Transverse colon (tissue), 4 donors: ENCODE data around the gene REST. TPM values are rescaled to one million over a fixed set of nuclear protein-coding genes. Genes with fewer than 3 reads are reported as not detected.
"Not testable (repeated sequence)": the region's sequence is repeated elsewhere in the genome, so short reads cannot be mapped to it uniquely, and the experiment has no call there.

ENCODE experiments used
- DNase-seq: peaks from one replicate; pipeline ENCODE4 v3.0.0-alpha.2; 2019
- H3K27ac ChIP-seq, 4 donors: fragments of 200-600 bp; sonication (generic); 2 replicates each; pipeline ENCODE4 v1.5.1; 2016 to 2018; ENCODE audit warnings: inconsistent platforms in 4 of 4
- H3K27me3 ChIP-seq: fragments of 200-600 bp; sonication (generic); 2 replicates; pipeline ENCODE4 v1.5.1; 2017; ENCODE audit warnings: inconsistent platforms
- H3K36me3 ChIP-seq, 4 donors: fragments of 200-600 bp; sonication (generic); 2 replicates each; pipeline ENCODE4 v1.5.1; 2017 to 2019; ENCODE audit warnings: inconsistent platforms in 4 of 4
- H3K4me1 ChIP-seq, 4 donors: fragments of 200-600 bp; sonication (generic); 2 replicates each; pipeline ENCODE4 v1.5.1; 2017 to 2020; ENCODE audit warnings: inconsistent platforms in 4 of 4
- H3K4me3 ChIP-seq, 4 donors: fragments of 200-600 bp; sonication (generic); 1 replicate in 1 of 4; 2 replicates in 3 of 4; pipeline versions ENCODE4 v1.5.1 to v1.6.1; 2017 to 2019; ENCODE audit warnings: inconsistent platforms in 4 of 4
- H3K9me3 ChIP-seq, 2 donors: fragments of 200-600 bp; sonication (generic); 2 replicates each; pipeline ENCODE4 v1.5.1; 2017 to 2019; ENCODE audit warnings: inconsistent platforms in 2 of 2
- EP300 ChIP-seq: sonication (generic); formaldehyde crosslinking; IDR thresholded peaks from one replicate; pipeline ENCODE4 v1.6.1; 2017; ENCODE audit warnings: antibody characterized with exemption, low read depth
- POLR2A ChIP-seq: fragments of 450-650 bp; IDR thresholded peaks from one replicate; pipeline ENCODE4 v1.6.1; 2016; ENCODE audit warnings: antibody characterized with exemption, mild to moderate bottlenecking, moderate library complexity
- POLR2AphosphoS5 ChIP-seq, 3 donors: sonication (generic); formaldehyde crosslinking; IDR thresholded peaks; one replicate each; pipeline ENCODE4 v1.6.1; 2016; ENCODE audit warnings: antibody characterized with exemption in 3 of 3
- WGBS, 2 donors: methylation state at CpG; one replicate each; pipeline ENCODE4 v1.1.5; 2018; ENCODE audit warnings: low coverage in 1 of 2; 5-methylcytosine and 5-hydroxymethylcytosine counted together
- in situ Hi-C, 4 donors: fragments of 200-750 bp; cut with MboI; loops; one replicate each; pipeline versions ENCODE4 v1.15.0 to v1.15.1; 2017; ENCODE audit warnings: low sequenced_read_pairs in 3 of 4, low pct_ligation_motif_present in 1 of 4, low pct_unique_long_range_greater_than_20kb in 1 of 4
- intact Hi-C: fragments of 100-400 bp; cut with DNase I; formaldehyde crosslinking; loops from one replicate; pipeline ENCODE4 v1.15.1; 2023; ENCODE audit warnings: low total_unique reads
- total RNA-seq, 4 donors: library from RNA; depleted of rRNA; stranded (reverse); fragments of >200 nt; gene quantifications; one replicate each; pipeline ENCODE4 v1.1.0, GENCODE V29; 2016
- TF ChIP-seq, protein P1 (sequence below), 5 experiments: fragments of 200-600 bp in 3 of 5; fragments of 450-650 bp in 2 of 5; sonication (generic) in 3 of 5; IDR thresholded peaks; 1 replicate in 2 of 5; 2 replicates in 3 of 5; pipeline ENCODE4 v1.5.1; 2016 to 2017; ENCODE audit warnings: antibody characterized with exemption in 5 of 5, inconsistent platforms in 3 of 5, mild to moderate bottlenecking in 2 of 5, moderate library complexity in 1 of 5

REST gene
- total RNA-seq, 4 donors from 2014 or later = 18.7 to 47.8 (median 27.1) TPM

DNA sequence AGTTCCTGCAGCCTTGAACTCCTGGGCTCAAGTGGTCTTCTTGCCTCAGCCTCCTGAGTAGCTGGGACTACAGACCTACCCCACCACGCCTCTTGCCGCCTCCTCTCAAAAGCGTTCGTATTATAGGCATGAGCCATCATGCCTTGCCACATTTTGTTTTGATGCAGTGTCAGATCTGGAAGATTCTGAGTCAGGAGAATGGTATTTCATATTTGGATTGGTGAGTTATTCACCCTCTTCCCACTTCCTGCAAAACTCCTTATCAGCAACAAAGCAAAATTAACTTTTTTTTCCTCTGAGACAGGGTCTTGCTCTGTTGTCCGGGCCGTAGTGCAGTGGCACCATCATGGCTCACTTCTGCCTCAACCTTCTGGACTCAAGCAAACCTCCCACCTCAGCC is 29.6 kb downstream of the REST start:
- DNase-seq = no peak
- in situ Hi-C loops (no loop called here), intact Hi-C loops (no loop called here)
- 75 to 87% methylated on average over 4 to 6 of the region's 6 CpGs for WGBS, 2 donors
- no peaks in the 10 kb centered on the region for H3K27me3 ChIP-seq
- H3K36me3 ChIP-seq = peaks cover 0 to 14% (median 2%) of the 10 kb centered on the region in 4 donors
- no peaks in the 10 kb centered on the region for H3K9me3 ChIP-seq
- H3K4me3 ChIP-seq = no peak overlapping the region
- TF ChIP-seq POLR2AphosphoS5 (IDR thresholded peaks at IDR 0.05) = no peak
- no peak for TF ChIP-seq EP300
- TF ChIP-seq POLR2A = no peak
- TF ChIP-seq, protein P1, sequence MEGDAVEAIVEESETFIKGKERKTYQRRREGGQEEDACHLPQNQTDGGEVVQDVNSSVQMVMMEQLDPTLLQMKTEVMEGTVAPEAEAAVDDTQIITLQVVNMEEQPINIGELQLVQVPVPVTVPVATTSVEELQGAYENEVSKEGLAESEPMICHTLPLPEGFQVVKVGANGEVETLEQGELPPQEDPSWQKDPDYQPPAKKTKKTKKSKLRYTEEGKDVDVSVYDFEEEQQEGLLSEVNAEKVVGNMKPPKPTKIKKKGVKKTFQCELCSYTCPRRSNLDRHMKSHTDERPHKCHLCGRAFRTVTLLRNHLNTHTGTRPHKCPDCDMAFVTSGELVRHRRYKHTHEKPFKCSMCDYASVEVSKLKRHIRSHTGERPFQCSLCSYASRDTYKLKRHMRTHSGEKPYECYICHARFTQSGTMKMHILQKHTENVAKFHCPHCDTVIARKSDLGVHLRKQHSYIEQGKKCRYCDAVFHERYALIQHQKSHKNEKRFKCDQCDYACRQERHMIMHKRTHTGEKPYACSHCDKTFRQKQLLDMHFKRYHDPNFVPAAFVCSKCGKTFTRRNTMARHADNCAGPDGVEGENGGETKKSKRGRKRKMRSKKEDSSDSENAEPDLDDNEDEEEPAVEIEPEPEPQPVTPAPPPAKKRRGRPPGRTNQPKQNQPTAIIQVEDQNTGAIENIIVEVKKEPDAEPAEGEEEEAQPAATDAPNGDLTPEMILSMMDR (IDR thresholded peaks at IDR 0.05) = no peak
- no peak overlapping the region for H3K27ac ChIP-seq
- no peaks in the 10 kb centered on the region for H3K4me1 ChIP-seq

GRCh38 chr4:56939826-56940225 is 32.1 kb downstream of the REST start:
- H3K4me1 ChIP-seq, H3K4me3 ChIP-seq, intact Hi-C loops, H3K27me3 ChIP-seq, H3K9me3 ChIP-seq, DNase-seq, H3K27ac ChIP-seq, in situ Hi-C loops: not testable (repeated sequence)
- H3K36me3 ChIP-seq = peaks cover 0 to 10% (median 2%) of the 10 kb centered on the region in 4 donors
- 96 to 99% methylated on average over 8 to 14 of the region's 14 CpGs for whole genome bisulfite sequencing, 2 donors

DNA sequence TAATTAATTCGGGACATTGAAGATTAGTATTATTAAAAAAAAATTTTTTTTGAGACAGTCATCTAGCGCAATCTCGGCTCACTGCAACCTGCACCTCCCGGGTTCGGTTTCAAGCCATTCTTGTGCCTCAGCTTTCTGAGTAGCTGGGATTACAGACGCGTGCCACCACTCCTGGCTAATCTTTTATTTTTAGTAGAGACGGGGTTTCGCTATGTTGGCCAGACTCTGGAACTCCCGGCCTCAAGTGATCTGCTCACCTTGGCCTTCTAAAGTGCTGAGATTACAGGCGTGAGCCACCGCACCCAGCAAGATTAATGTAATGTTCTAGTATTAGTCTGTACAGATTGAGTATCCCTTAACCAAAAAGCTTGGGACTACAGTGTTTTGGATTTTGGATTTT is 32.7 kb downstream of the REST start:
- in situ Hi-C loops = no loop called here
- Histone ChIP-seq H3K27me3 (no peaks in the 10 kb centered on the region), H3K4me3 (no peak overlapping the region), H3K9me3 (no peaks in the 10 kb centered on the region), H3K36me3 (peaks cover 0 to 10% (median 2%) of the 10 kb centered on the region in 4 donors), H3K4me1 (no peaks in the 10 kb centered on the region), H3K27ac (no peak overlapping the region)
- intact Hi-C loops = no loop called here
- WGBS, 2 donors = 95 to 100% methylated on average over 4 to 12 of the region's 12 CpGs
- TF ChIP-seq POLR2A = no peak
- TF ChIP-seq POLR2AphosphoS5 (IDR thresholded peaks at IDR 0.05) = no peak
- TF ChIP-seq EP300 = no peak
- TF ChIP-seq, protein P1 (IDR thresholded peaks at IDR 0.05) = no peak
- DNase-seq = no peak

- DNase-seq = no peak
- peaks cover 0 to 10% (median 2%) of the 10 kb centered on the region in 4 donors for H3K36me3 ChIP-seq
- H3K4me1 ChIP-seq = no peaks in the 10 kb centered on the region
- intact Hi-C loops (no loop called here), in situ Hi-C loops (no loop called here)
- no peaks in the 10 kb centered on the region for H3K27me3 ChIP-seq
- no peaks in the 10 kb centered on the region for H3K9me3 ChIP-seq
- no peak for TF ChIP-seq POLR2A
- TF ChIP-seq, protein P1 (IDR thresholded peaks at IDR 0.05) = no peak
- no peak for TF ChIP-seq EP300
- TF ChIP-seq POLR2AphosphoS5 (IDR thresholded peaks at IDR 0.05) = no peak
- H3K4me3 ChIP-seq = no peak overlapping the region
- H3K27ac ChIP-seq = no peak overlapping the region
Measured at GRCh38 chr4:56940971-56941370, 33.3 kb downstream of the REST start.

DNA sequence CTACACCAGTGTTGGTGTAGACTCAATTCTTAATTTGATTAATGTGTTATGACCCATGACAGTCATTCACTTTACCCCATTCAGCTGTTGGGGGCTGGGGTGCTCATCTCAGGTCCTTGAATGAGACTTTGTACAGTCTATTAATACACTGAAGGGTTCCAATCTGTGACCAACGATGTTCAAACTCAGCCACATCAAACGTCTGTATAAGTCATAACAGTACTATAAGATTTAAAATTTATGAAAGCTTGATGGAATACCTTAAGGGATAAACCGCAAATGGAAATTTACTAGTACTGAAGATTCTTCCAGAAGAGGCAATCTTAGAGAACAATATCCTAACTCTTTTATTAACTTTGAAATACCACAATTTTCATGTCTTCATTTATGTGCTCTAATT is 33.7 kb downstream of the REST start:
- 68% methylated on average over 3 of the region's 3 CpGs for WGBS, 2 donors
- DNase-seq = no peak
- no peak for TF ChIP-seq POLR2A
- TF ChIP-seq POLR2AphosphoS5 (IDR thresholded peaks at IDR 0.05) = no peak
- TF ChIP-seq, protein P1 (IDR thresholded peaks at IDR 0.05) = no peak
- no peak for TF ChIP-seq EP300
- in situ Hi-C loops (no loop called here), intact Hi-C loops (no loop called here)
- Histone ChIP-seq H3K4me3 (no peak overlapping the region), H3K27ac (no peak overlapping the region), H3K27me3 (no peaks in the 10 kb centered on the region), H3K36me3 (peaks cover 0 to 10% (median 2%) of the 10 kb centered on the region in 4 donors), H3K4me1 (no peaks in the 10 kb centered on the region), H3K9me3 (no peaks in the 10 kb centered on the region)
